IPS-NIHi11 (cell line): ENCODE data around the gene MGAT5B.

Source experiments
- DNase-seq: peaks from one replicate; pipeline ENCODE4 v3.0.0; 2012; ENCODE audit warnings: mixed read lengths, low spot score

The MGAT5B gene

GRCh38 chr17:76905036-76905435 is 36.8 kb downstream of the MGAT5B start:
- no peak for DNase-seq

DNA sequence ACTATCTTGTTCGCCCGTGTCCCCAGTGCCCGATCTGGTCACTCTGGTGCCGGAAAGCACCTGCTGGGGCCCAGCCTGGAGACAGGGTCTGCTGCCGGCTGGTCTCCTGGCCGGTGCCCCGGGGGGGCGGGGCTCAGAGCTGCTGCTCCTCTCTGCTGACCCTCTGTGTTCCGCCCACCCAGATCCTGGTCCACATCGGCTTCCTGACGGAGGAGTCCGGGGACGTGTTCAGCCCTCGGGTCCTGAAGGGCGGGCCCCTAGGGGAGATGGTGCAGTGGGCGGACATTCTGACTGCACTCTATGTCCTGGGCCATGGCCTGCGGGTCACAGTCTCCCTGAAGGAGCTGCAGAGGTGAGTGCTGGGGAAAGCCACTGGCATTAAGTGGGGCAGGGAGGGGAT is 37.6 kb downstream of the MGAT5B start:
- no peak for DNase-seq

DNA sequence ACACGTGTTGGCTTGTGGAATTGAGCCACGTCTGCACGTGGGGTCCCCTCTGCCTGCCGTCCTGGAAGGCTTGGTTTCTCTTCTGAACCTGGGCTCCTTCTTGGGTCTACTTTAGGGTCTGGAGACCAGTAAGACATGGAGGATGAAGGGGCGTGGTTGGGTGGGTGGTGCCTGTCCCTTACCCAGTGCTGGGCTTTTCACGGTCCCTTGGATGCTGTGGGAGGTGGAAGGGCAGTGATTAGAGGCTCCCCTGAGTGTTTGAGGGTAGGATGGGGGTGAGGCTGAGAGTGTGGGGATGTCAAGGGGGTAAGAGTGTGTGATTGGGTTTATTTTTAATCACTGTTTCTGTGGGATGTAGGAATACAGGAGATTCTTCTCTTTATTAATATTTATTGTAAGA is 38.3 kb downstream of the MGAT5B start:
- no peak for DNase-seq

DNA sequence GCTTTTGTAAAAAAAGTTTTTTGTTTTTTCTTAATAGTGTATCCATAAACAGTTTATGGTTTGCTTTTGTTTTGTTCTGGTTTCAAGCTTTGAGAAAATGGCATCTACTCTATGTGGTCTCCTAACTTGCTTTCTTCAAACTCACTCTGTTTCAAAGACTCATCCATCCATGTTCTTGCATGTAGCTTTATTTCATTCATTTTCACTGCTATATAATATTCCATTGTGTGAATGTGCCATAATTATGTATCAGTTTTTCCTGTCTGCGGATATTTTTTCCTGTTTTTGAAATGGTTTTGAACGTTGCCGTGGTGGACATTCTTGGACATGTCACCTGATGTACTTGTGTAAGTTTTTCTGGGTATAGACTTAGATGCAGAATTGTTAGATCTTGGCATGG is 39.1 kb downstream of the MGAT5B start:
- no peak for DNase-seq

DNA sequence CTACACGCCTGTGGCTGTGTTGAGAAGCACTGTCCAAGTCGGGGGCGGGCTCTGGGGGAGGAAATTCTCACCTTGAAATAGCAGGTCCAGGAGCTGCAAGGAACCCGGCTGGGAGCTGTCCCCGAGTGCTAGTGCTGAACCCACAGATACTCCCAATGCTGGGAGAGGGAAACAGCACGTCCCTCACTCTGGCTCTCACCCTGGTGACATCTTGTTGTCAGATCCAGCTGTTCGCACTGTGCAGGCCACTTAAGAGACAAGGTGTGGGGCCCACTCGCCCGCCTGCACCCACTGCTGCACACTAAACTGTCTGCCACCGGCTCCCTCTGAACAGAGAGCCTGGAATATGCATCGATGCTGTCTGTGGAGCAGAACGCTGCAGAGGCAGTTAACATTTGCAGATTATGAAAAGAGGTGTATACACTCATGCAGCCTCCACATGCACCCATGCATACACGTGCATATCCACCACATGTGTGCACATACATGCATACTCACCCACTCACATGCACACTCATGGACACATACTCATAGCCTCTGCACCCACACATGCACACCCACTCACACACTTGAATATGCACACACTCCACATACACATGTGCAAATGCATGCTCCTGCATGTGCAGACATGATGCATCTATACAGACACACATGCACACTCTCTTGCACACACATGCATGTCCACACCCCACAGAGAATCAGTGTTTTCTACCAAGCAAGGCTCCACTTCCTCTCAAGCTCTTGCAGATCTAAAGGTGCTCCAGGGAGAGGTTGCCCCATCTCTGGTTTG is 42.0 kb downstream of the MGAT5B start:
- DNase-seq = peak; percentile 97

- no peak for DNase-seq
Measured at GRCh38 chr17:76911299-76912017, 43.3 kb downstream of the MGAT5B start.

DNA sequence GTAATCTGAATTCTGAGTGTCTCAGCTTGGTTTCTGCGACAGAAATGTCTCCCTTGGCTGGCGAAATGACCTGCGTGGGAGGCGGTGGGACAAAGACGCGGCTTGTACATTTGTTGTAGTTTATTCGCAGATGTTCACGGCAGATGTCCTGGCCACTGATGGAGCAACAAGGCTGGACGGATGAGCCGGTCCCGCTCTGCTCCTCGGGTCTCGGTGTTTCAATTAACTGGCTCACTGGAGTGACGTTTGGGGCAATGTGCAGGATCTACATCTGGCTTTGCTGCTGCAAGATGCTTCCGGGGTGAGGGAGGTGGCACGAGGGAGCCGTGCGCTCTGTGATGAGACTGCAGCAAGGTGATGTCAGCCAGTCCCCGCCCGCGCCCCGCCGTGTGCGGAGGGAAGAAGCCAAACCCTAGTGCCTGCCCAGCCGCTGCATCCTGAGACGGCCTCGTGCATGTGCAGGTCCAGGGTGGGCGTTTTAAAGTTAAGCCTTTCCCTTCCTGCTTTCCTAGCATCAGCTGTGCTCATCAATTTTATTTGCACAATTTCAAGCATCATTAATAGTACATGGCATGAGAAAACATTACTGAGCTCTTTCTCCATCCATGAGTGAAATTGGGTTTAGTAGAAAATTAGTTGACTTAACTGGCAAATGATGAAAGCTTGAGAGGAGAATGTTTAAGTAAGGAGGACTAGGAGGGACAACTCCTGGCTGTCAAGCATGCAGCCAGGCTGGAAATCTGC is 44.4 kb downstream of the MGAT5B start:
- DNase-seq = no peak

GRCh38 chr17:76914937-76915336 is 46.7 kb downstream of the MGAT5B start:
- no peak for DNase-seq

- DNase-seq = no peak
Measured at GRCh38 chr17:76915840-76916510, 47.8 kb downstream of the MGAT5B start.

- no peak for DNase-seq
Measured at GRCh38 chr17:76917829-76918228, 49.6 kb downstream of the MGAT5B start.

GRCh38 chr17:76918811-76919210 is 50.6 kb downstream of the MGAT5B start:
- no peak for DNase-seq

DNA sequence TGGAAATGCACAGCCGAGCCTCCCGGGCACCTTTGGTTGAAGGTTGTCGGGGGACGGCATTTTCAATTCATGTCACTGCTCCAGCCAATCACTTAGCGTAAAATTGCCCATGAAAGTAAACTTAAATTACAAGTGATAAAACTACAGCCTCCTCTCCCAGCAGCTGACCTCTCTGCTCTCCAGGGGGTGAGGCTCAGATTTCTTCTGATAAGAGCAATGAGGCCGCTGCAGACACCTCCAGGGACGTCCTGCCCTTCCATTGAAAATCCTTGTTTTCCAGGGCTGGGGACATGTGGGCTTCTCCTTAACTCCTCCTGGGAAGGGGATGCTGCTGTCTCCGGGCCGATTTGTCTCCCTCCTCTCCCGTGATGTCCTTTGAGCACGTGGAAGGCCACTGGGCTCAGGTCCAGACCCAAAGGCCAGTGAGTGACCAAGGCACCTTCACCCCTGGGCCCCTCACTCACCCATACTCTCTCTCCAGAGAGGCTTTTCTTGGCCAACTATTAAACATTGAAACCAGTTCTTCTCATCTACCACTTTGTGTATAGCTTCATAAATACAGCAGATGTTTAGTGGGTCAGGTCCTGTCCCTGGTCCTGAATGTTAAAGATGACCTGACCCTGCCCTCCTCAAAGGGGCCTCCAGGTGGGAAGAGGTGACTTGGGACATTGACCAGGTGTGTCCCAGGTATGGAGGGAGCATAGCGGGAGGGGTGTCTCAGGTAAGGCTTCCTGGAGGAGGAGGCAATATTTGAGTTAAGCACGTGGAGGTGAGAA is 52.3 kb downstream of the MGAT5B start:
- DNase-seq = no peak

GRCh38 chr17:76921340-76922036 is 53.3 kb downstream of the MGAT5B start:
- DNase-seq = no peak

- DNase-seq = no peak
Measured at GRCh38 chr17:76922084-76922483, 53.9 kb downstream of the MGAT5B start.

DNA sequence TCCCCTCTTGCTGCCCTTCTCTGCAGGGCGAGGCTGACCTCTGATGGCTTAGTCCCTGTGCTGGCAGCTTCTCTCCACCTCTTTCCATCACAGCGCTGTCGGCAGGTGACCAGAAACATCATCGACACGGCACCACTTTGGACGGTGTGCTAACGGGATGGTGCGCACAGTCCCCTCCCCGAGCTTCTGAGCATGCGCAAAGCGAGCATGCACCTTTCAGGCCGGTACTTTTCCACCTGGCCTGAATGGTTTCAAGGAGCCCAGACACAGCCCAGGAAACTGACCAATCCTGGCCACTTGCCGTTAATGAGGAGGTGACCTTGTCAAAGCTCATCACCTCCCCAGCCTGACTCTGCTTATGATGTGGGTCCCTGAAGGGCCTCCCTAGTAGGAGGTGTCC is 54.8 kb downstream of the MGAT5B start:
- no peak for DNase-seq

GRCh38 chr17:76923491-76923890 is 55.3 kb downstream of the MGAT5B start:
- no peak for DNase-seq

DNA sequence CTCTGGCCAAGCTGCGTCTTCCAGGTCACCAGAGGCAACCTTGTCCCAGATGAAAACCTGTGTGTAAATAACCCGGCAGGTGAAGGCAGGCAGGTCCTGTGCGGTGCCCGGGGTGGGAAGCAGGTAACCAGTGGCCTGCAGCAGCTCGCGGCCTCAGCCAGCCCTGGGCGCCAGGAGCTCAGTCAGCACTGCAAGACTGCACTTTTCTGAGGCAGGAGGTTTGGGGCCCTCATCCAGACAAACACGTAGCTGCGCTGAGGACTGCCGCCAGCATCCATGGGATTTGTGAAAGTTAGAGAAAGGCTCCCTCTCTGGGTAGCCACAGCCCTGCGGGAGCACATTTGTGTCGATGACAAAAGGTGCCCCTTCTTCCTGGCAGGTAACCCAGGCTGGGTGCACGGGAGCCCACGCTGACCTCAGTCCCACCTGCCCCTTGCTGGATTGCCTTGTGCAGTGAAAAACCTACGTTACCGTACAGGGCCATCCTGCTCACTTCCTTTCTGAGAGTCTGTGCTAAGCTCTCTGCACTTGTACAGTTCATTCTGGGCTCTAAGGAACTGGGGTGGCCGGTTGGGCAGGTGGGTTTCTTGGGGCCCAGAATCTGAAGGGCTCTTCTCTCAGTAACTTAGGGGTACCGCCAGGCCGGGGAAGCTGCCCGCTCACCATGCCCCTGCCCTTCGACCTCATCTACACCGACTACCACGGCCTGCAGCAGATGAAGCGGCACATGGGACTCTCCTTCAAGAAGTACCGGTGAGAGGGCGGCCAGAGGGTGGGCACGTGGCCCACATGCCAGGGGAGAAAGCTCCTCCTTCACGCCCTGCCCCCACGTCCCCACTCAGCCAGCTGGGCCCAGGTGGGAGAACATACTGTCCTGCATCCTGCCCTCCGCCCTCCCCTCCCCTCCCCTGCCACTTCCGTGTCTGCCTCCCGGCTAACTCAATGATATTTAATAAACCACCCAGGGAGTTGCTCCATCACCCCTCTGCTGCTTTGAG is 56.4 kb downstream of the MGAT5B start:
- DNase-seq = no peak

- DNase-seq = no peak
Measured at GRCh38 chr17:76925441-76925891, 57.3 kb downstream of the MGAT5B start.

DNA sequence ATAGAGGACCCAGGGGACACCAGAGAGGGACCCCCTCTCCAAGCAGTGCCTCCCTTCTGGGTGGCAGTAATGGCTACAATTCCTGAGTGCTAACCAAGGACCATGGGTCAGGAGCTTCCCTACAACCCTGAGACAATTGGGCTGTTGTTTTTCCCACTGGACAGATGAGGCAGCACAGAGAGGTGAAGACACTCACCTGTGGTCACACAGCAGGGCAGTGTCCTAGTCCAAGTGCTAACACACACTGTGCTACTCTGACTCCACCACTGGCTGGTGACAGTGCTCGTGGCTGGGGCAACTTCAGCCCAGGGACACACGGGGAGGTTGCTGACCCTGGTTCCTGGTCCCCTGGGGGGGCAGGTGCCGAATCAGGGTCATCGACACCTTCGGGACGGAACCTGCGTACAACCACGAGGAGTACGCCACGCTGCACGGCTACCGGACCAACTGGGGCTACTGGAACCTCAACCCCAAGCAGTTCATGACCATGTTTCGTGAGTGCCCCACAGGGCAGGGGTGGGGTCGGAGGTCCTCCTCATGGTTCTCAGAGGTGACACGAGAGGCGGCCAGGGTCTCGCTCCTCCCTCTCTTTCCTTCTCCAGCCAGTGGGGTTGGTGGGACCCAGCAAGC is 58.1 kb downstream of the MGAT5B start:
- DNase-seq = no peak
